ENCODE results near the gene GAMT. TPM values are rescaled to one million over a fixed set of nuclear protein-coding genes. Genes with fewer than 3 reads are reported as not detected.

The GAMT gene
- total and polyA plus RNA-seq, 2 experiments from 2014 or later = 21.5 to 36.9 TPM

GRCh38 chr19:1447504-1447903 is 46.2 kb upstream of the GAMT start (continued):
- TF ChIP-seq ETS1 (IDR thresholded peaks at IDR 0.05) (no peak), STAT1 (IDR thresholded peaks at IDR 0.05; ENCODE audit: unreplicated experiment) (no peak), CREB1 (CRISPR knock-in tag; IDR thresholded peaks at IDR 0.05; ENCODE audit: low read depth) (no peak), REST (IDR thresholded peaks at IDR 0.05; ENCODE audit: unreplicated experiment) (no peak), EZH2phosphoT487 (IDR thresholded peaks at IDR 0.05; ENCODE audit: unreplicated experiment) (no peak)

DNA sequence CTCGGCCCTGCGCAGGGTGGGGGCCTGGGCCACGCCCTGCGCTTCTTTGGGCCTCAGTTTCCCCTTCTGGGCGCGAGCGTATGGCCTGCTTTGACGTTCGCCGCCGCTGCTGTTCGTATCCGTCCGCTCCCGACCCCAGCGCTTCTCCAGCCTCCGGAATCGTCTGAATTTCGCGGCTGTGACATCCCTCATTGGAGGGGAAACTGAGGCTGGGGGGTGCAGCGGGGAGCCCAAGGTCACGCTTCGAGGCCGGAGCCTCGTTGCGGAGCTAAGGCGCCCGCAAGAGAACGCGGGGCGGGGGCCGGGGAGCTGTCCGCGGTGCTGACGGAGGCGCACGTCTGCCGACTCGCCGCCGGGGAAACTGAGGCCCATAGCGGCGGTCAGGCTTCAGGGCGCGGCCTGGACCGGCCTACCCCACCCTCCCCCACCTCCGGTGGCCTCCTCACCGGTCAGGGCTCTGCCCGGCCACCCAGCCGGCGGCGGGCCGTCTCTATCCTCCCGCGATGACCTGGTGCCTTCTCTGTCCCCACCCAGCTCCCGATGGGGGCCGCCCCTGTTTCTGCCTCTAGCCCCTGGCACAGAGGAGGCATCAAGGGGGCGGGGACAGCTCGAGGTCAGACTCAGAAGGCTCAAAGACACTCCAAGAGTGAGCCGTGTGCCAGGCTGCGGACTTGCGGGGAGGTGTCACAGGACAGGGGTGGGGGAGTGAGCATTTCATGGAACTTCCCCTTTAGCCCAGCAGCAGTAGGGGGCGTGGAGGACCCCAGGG is 45.6 kb upstream of the GAMT start:
- Histone ChIP-seq H2AFZ (no peak overlapping the region), H3K36me3 (ENCODE audit: insufficient read depth) (no peaks in the 10 kb centered on the region), H4K20me1 (replicated peaks; ENCODE audit: insufficient read depth) (peaks cover 7% of the 10 kb centered on the region; the same call in 1 of the 2 replicates), H3F3A (replicated peaks; ENCODE audit: low read depth) (peaks cover 44% of the 10 kb centered on the region), H3K9me2 (ENCODE audit: insufficient read depth) (no peaks in the 10 kb centered on the region), H3K27me3 (ENCODE audit: insufficient read depth) (peaks cover 45% of the 10 kb centered on the region), H3K79me2 (replicated peaks; ENCODE audit: insufficient read depth) (0 out of 2 replicates have a peak, but pooled peaks cover 3% of the 10 kb centered on the region), H3K27ac (ENCODE audit: low read depth) (no peak overlapping the region), H3K4me1 (ENCODE audit: insufficient read depth) (peaks cover 24% of the 10 kb centered on the region; the same call in 1 of the 2 replicates), H3K4me3 (peak overlapping the region; percentile 83), H3K4me2 (peak overlapping the region; percentile 78)
- no peak for ATAC-seq
- DNase-seq (ENCODE audit: low spot score) = peak; percentile 68
- peaks cover 35% of the 10 kb centered on the region for H3K4me1 Mint-ChIP-seq
- peaks cover 12% of the 10 kb centered on the region for H3K36me3 Mint-ChIP-seq (ENCODE audit: low read depth)
- H3K27me3 Mint-ChIP-seq (ENCODE audit: insufficient read depth, low read depth, poor library complexity) = peaks cover 59% of the 10 kb centered on the region
- H3K4me3 Mint-ChIP-seq = peak overlapping the region; percentile 60
- no peak overlapping the region for H3K27ac Mint-ChIP-seq
- TF ChIP-seq REST (IDR thresholded peaks at IDR 0.05; ENCODE audit: unreplicated experiment) (peak; percentile 99), EZH2phosphoT487 (IDR thresholded peaks at IDR 0.05; ENCODE audit: unreplicated experiment) (no peak), ZNF114 (CRISPR knock-in tag; IDR thresholded peaks at IDR 0.05) (no peak), JUNB (IDR thresholded peaks at IDR 0.05; ENCODE audit: unreplicated experiment) (no peak), NANOG (IDR thresholded peaks at IDR 0.05; ENCODE audit: borderline replicate concordance) (no peak), CREB1 (CRISPR knock-in tag; IDR thresholded peaks at IDR 0.05; ENCODE audit: low read depth) (peak; percentile 20; the same call in 1 of the 2 replicates)
- no peaks in the 10 kb centered on the region; the same call in 2 of the 3 replicates for H3K9me3 Mint-ChIP-seq

All from GM23338 (cell line).